RWPE1 (cell line): ENCODE measurements around the gene MEMO1.
"Not testable (repeated sequence)": the region's sequence is repeated elsewhere in the genome, so short reads cannot be mapped to it uniquely, and the experiment has no call there.

Source experiments
- CTCF ChIA-PET: fragments of 350-600 bp; sonication (Branson Sonifier 250); formaldehyde crosslinking; extraction: SDS; loops from one replicate; lab custom pipeline; 2021; lab: Yijun Ruan, JAX
- POLR2A ChIA-PET: fragments of 400-600 bp; formaldehyde crosslinking; extraction: SDS; loops from one replicate; lab custom pipeline; 2020; ENCODE audit warnings: antibody characterized with exemption; ENCODE audit not compliant: low non-redundant PET; lab: Yijun Ruan, JAX
- DNase-seq: peaks from one replicate; pipeline ENCODE4 v3.0.0; 2012; ENCODE audit warnings: low spot score
- H3K27ac ChIP-seq: fragments of 450-650 bp; 2 replicates; pipeline ENCODE4 v1.5.1; 2017
- CTCF ChIP-seq: fragments of 450-650 bp; conservative IDR thresholded peaks from 2 replicates; pipeline ENCODE4 v1.5.1; 2017; ENCODE audit warnings: low read depth, mild to moderate bottlenecking

MEMO1 gene

DNA sequence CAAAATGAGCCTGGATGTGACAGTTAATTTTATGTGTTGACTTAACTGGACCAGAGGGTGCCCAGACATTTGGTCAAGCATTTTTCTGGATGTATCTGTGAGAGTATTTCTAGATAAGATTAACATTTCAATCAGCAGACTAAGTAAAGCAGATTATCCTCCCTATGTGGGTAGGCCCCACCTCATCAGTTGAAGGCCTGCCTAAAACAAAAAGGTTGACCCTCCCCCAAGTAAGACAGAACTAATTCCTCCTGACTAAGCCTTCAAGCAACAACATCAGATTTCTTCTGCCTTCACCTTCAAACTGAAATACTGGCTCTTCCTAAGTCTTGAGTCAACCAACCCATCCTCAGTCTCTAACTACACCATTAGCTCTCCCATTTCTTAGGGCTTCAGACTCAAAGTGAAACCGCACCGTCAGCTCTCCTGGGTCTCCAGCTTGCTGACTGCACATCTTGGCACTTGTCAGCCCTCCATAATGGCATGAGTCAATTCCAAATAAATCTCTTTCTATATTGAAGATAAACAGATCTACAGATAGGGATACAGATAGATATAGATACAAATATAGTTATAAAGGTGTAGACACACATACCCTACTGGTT is 47.9 kb downstream of the MEMO1 start:
- no peak for DNase-seq
- POLR2A ChIA-PET: no interaction called here

DNA sequence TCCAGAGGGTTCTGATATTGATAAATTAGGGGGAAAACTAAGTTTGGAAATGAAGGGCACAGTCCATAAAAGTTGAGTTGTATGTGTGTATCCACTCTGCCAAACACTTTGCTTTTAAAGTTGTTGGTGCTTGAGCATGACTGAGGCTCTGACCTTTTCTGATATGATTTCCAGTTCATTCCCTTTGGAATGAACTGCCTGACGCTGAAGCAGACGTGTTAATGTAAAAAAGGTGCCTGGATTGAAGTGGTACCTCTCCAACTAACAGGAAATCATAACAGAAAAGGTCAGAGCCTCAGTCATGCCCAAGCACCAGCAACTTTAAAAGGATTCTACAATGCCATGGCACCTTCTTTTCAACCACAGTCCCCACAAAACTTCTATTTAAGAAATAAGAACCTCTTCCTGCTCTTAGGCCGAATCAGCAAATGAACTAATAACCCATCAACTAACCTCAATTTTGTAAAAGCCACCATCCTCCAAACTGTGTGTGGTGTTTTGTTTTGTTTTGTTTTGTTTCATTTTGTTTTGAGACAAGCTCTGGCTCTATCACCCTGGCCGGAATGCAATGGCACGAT is 52.6 kb downstream of the MEMO1 start:
- DNase-seq: no peak
- ChIA-PET POLR2A (no interaction called here), CTCF (interaction anchor here (0.7 kb wide), 1 partner anchor 33 kb away, joined by 3 read pairs; no protein-coding TSS in a partner anchor)

More for the DNA sequence above, 47.9 kb downstream of the MEMO1 start:
- TF ChIP-seq CTCF: no peak
- CTCF ChIA-PET: no interaction called here
- H3K27ac ChIP-seq: no peak overlapping the region

GRCh38 chr2:31957354-31958139 is 53.3 kb downstream of the MEMO1 start:
- CTCF ChIA-PET: no interaction called here
- DNase-seq: no peak
- TF ChIP-seq CTCF: no peak
- POLR2A ChIA-PET: no interaction called here
- H3K27ac ChIP-seq: no peak overlapping the region

More for the DNA sequence above, 52.6 kb downstream of the MEMO1 start:
- no peak for TF ChIP-seq CTCF
- H3K27ac ChIP-seq: no peak overlapping the region

DNA sequence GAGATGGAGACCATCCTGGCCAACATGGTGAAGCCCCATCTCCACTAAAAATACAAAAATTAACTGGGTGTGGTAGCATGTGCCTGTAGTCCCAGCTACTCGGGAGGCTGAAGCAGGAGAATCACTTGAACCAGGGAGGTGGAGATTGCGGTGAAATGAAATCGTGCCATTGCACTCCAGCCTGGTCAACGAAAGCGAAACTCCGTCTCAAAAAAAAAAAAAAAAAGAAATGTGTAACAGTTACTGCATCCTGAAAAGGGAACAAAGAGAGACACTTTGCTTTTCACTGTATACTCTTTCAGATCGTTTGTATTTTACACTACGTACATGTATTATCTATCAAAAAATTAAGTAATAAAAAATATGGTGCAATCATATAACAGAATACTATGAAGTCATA is 53.9 kb downstream of the MEMO1 start:
- DNase-seq, POLR2A ChIA-PET, CTCF ChIA-PET, H3K27ac ChIP-seq: not testable (repeated sequence)

- POLR2A ChIA-PET: no interaction called here
- TF ChIP-seq CTCF: no peak
- no peak for DNase-seq
- CTCF ChIA-PET: interaction anchor here (0.5 kb wide), 1 partner anchor 27 kb away, joined by 6 read pairs; no protein-coding TSS in a partner anchor
- H3K27ac ChIP-seq: no peak overlapping the region
Observed at GRCh38 chr2:31956312-31956711, 54.5 kb downstream of the MEMO1 start.

DNA sequence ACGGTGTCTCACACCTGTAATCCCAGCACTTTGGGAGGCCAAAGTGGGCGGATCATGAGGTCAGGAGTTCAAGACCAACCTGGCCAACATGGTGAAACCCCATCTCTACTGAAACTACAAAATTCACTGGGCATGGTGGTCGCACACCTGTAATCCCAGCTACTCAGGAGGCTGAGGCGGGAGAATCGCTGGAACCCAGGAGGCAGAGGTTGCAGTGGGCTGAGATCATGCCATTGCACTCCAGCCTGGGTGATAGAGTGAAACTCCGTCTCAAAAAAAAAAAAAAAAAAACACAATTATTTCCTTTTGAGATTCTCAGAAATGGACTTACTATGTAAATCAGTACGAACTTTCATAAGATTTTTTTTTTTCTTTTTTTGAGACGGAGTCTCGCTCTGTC is 57.7 kb downstream of the MEMO1 start:
- POLR2A ChIA-PET, H3K27ac ChIP-seq, DNase-seq: not testable (repeated sequence)
- CTCF ChIA-PET: interaction anchor here (0.6 to 0.7 kb wide), 2 partner anchors 11 to 13 kb away, joined by 3 read pairs; no protein-coding TSS in a partner anchor

- H3K27ac ChIP-seq: no peak overlapping the region
- no peak for DNase-seq
- POLR2A ChIA-PET: no interaction called here
- TF ChIP-seq CTCF: no peak
- CTCF ChIA-PET: no interaction called here
Observed at GRCh38 chr2:31950946-31951562, 59.8 kb downstream of the MEMO1 start.
